K562 (cell line): Measurements from ENCODE around the gene AGPAT3. TPM values are rescaled to one million over a fixed set of nuclear protein-coding genes. Genes with fewer than 3 reads are reported as not detected.

Experiments
- ATAC-seq: fragments of 200-7000 bp; cut with Tn5 transposase; 3 replicates; pipeline ENCODE4 v1.9.1; 2020; ENCODE audit warnings: moderate library complexity
- BruUV-seq: library from RNA; stranded (reverse); fragments of 400-500 nt; replicated peaks from 2 replicates; lab custom pipeline; 2021; lab: Mats Ljungman, UMichigan
- CTCF ChIA-PET: fragments of 300-600 bp; formaldehyde crosslinking; extraction: SDS; loops from one replicate; lab custom pipeline; 2021; ENCODE audit warnings: low intra/inter-chr PET ratio; lab: Yijun Ruan, JAX
- POLR2A ChIA-PET: fragments of 300-600, 350-650 bp; sonication (Branson Sonifier 250); formaldehyde crosslinking; extraction: SDS; loops from one replicate; lab custom pipeline; 2021; ENCODE audit warnings: antibody characterized with exemption, inconsistent platforms; lab: Yijun Ruan, JAX
- DNase-seq, 4 experiments: peaks; one replicate each; pipeline versions ENCODE4 v3.0.0 to v3.0.0-alpha.2; 2011 to 2018; ENCODE audit warnings: low spot score in 3 of 4, mixed read lengths in 3 of 4; ENCODE audit errors: extremely low read depth in 1 of 4
- FAIRE-seq: peaks from 2 replicates; lab custom pipeline; 2011; peaks lifted over from hg19 to GRCh38; lab: Jason Lieb, UNC
- H2AFZ ChIP-seq: 2 replicates; pipeline ENCODE4 v1.6.0; 2011; ENCODE audit warnings: low read depth, low read length, control low read depth, inconsistent platforms
- H3K27ac ChIP-seq: fragments of 200-600 bp; 3 replicates; pipeline ENCODE4 v1.8.0; 2011; ENCODE audit warnings: low read depth, mild to moderate bottlenecking, control low read depth, inconsistent platforms, low read length, moderate library complexity, mixed read lengths; ENCODE audit errors: extremely low read depth
- H3K27me3 ChIP-seq, 2 experiments: fragments of 300-600 bp in 1 of 2; 2 replicates in 1 of 2; 3 replicates in 1 of 2; pipeline versions ENCODE4 v1.6.0 to v1.8.0; 2011; ENCODE audit warnings: inconsistent platforms in 2 of 2, low read length in 2 of 2, mild to moderate bottlenecking in 1 of 2, mixed read lengths in 1 of 2, moderate library complexity in 1 of 2; ENCODE audit not compliant: control insufficient read depth in 2 of 2, insufficient read depth in 2 of 2
- H3K36me3 ChIP-seq: fragments of 300-600 bp; 3 replicates; pipeline ENCODE4 v1.8.0; 2011; ENCODE audit warnings: mild to moderate bottlenecking, low read length, inconsistent platforms; ENCODE audit not compliant: control insufficient read depth, insufficient read depth
- H3K4me1 ChIP-seq, 2 experiments: fragments of 200-600 bp in 1 of 2; replicated peaks in 1 of 2; 2 replicates in 1 of 2; 3 replicates in 1 of 2; pipeline versions ENCODE4 v1.5.1 to v1.8.0; 2011; ENCODE audit warnings: inconsistent platforms in 2 of 2, low read length in 2 of 2, mild to moderate bottlenecking in 1 of 2, mixed read lengths in 1 of 2, moderate library complexity in 1 of 2; ENCODE audit not compliant: control insufficient read depth in 2 of 2, insufficient read depth in 2 of 2
- H3K4me2 ChIP-seq: 2 replicates; pipeline ENCODE4 v1.6.1; 2011; ENCODE audit warnings: low read length, control low read depth, inconsistent platforms, mixed read lengths; ENCODE audit not compliant: insufficient read depth
- H3K4me3 ChIP-seq: fragments of 200-600 bp; sonication (generic), shearing (Covaris generic); 2 replicates; pipeline ENCODE4 v1.5.1; 2016; ENCODE audit warnings: control low read depth, inconsistent platforms
- H3K79me2 ChIP-seq: fragments of 200-600 bp; 3 replicates; pipeline ENCODE4 v1.8.0; 2011; ENCODE audit warnings: low read length, inconsistent platforms; ENCODE audit not compliant: control insufficient read depth, insufficient read depth
- H3K9ac ChIP-seq, 2 experiments: 2 replicates each; pipeline versions ENCODE4 v1.6.0 to v1.6.1; 2011; ENCODE audit warnings: low read depth in 2 of 2, low read length in 2 of 2, control low read depth in 1 of 2, inconsistent platforms in 1 of 2, mild to moderate bottlenecking in 1 of 2, mixed read lengths in 1 of 2; ENCODE audit not compliant: insufficient read depth in 1 of 2
- H3K9me1 ChIP-seq: one replicate; pipeline ENCODE4 v1.6.0; 2011; ENCODE audit warnings: inconsistent platforms, mild to moderate bottlenecking, low read length, moderate library complexity; ENCODE audit not compliant: control insufficient read depth, insufficient read depth
- H3K9me3 ChIP-seq: replicated peaks from 2 replicates; pipeline ENCODE4 v1.5.1; 2011; ENCODE audit warnings: low read depth, low read length, inconsistent platforms; ENCODE audit not compliant: control insufficient read depth, insufficient read depth
- H4K20me1 ChIP-seq: replicated peaks from 2 replicates; pipeline ENCODE4 v1.6.1; 2011; ENCODE audit warnings: low read length, inconsistent platforms, mixed read lengths; ENCODE audit not compliant: control insufficient read depth, insufficient read depth
- AFF4 ChIP-seq: sonication (generic); formaldehyde crosslinking; IDR thresholded peaks from 2 replicates; pipeline ENCODE4 v1.8.0; 2023; ENCODE audit warnings: mild to moderate bottlenecking, missing genetic modification reagents
- ELF4 ChIP-seq: fragments of 450-650 bp; formaldehyde crosslinking; IDR thresholded peaks from 2 replicates; pipeline ENCODE4 v1.4.0; 2022; ENCODE audit warnings: missing genetic modification characterization
- GATAD2B ChIP-seq: fragments of 450-650 bp; IDR thresholded peaks from 2 replicates; pipeline ENCODE4 v1.6.1; 2017; ENCODE audit warnings: mild to moderate bottlenecking, borderline replicate concordance
- MYBL2 ChIP-seq, 2 experiments: fragments of 450-650 bp in 1 of 2; sonication (generic) in 1 of 2; formaldehyde crosslinking in 1 of 2; IDR thresholded peaks; 2 replicates each; pipeline versions ENCODE4 v1.6.1 to v1.8.1; 2017 to 2022; ENCODE audit warnings: borderline replicate concordance in 1 of 2, inconsistent platforms in 1 of 2, low read depth in 1 of 2, mild to moderate bottlenecking in 1 of 2, missing genetic modification reagents in 1 of 2, moderate library complexity in 1 of 2
- NCOR1 ChIP-seq: fragments of 450-650 bp; IDR thresholded peaks from 2 replicates; pipeline ENCODE4 v1.6.1; 2016; ENCODE audit warnings: mild to moderate bottlenecking, moderate library complexity
- PHF21A ChIP-seq: fragments of 450-650 bp; IDR thresholded peaks from 2 replicates; pipeline ENCODE4 v1.6.1; 2017; ENCODE audit warnings: low read depth, borderline replicate concordance
- POLR2G ChIP-seq: fragments of 200-400 bp; formaldehyde crosslinking; IDR thresholded peaks from 2 replicates; pipeline ENCODE4 v1.6.1; 2017; ENCODE audit warnings: low read depth, mild to moderate bottlenecking, antibody characterized with exemption, low read length, moderate library complexity
- RAD51 ChIP-seq: fragments of 450-650 bp; IDR thresholded peaks from 2 replicates; pipeline ENCODE4 v1.7.1; 2016; ENCODE audit warnings: low read depth, mild to moderate bottlenecking, borderline replicate concordance
- ZC3H8 ChIP-seq: fragments of 450-650 bp; IDR thresholded peaks from 2 replicates; pipeline ENCODE4 v1.6.1; 2017
- ZNF75A ChIP-seq: fragments of 450-650 bp; formaldehyde crosslinking; IDR thresholded peaks from 2 replicates; pipeline ENCODE4 v1.4.0; 2020; ENCODE audit warnings: mild to moderate bottlenecking
- WGBS: fragments of 100-300 bp; shearing (Covaris generic); methylation state at CpG from one replicate; pipeline ENCODE4 v1.1.6; 2016; ENCODE audit warnings: low coverage, mixed read lengths; ENCODE audit not compliant: insufficient coverage; ENCODE audit errors: missing lambda C conversion rate; 5-methylcytosine and 5-hydroxymethylcytosine counted together
- in situ Hi-C: fragments of 300-500 bp; cut with MboI; formaldehyde crosslinking; loops from 4 replicates; pipeline ENCODE4 v1.15.0; 2018; ENCODE audit warnings: inconsistent platforms, mixed read lengths
- intact Hi-C: fragments of 100-400 bp; cut with micrococcal nuclease; formaldehyde crosslinking; loops from 2 replicates; pipeline ENCODE4 v1.14.2; 2022
- polyA plus RNA-seq, 8 experiments: library from polyadenylated mRNA; depleted of rRNA in 4 of 8; stranded (reverse) in 5 of 8; unstranded in 3 of 8; fragments of >200 nt; fragmentation: Nextera tagmentation in 2 of 8; fragmentation: Illumina TruSeq in 1 of 8; extraction: Ambion mirVana in 2 of 8; extraction: Trizol in 1 of 8; gene quantifications; 2 replicates each; pipeline versions ENCODE4 v1.2.1 to v1.2.3, GENCODE V29; 2011 to 2014; ENCODE audit warnings: inconsistent platforms in 1 of 8, missing spikeins in 1 of 8
- total RNA-seq, 7 experiments: library from RNA; depleted of rRNA in 6 of 7; stranded (reverse); fragments of >200 nt in 6 of 7; fragmentation: Illumina TruSeq in 2 of 7; extraction: Trizol in 2 of 7; gene quantifications; 2 replicates each; pipeline versions ENCODE4 v1.2.1 to v1.2.3, GENCODE V29; 2011 to 2021; ENCODE audit warnings: low replicate concordance in 1 of 7

The AGPAT3 gene
- total and polyA plus RNA-seq, 9 of the 15 experiments (the other 6 are each of a cell fraction or from before 2014, with no cell fraction given): 1.5 to 88.4 (median 35.7) TPM

DNA sequence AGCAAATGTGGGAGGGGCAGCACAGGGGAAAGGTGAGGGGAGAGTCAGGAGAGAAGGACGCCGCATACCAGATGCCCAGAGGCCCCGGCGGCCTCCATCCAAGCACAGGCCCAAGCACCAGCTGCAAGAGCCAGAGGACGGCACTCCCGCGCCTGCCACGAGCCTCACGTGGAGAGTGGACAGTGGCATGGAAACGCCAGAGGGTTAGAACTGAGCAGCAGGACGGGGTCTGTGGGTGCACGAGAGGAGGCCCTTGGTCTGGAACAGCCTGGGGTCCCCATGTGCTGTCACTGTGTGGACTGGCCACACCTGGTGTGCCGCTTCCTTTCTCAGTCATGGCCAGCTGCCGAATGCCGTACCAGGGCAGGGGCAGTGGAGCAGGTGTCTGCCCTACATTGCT lies 68.7 kb downstream of the AGPAT3 start:
- CTCF ChIA-PET: no interaction called here
- DNase-seq: no peak
- 0 out of 4 replicates have a peak overlapping the region, but pooled peaks of 1 of the 2 experiments have one; percentile 10 for H3K9ac ChIP-seq
- H2AFZ ChIP-seq: no peak overlapping the region
- H3K4me3 ChIP-seq: no peak overlapping the region
- H3K4me1 ChIP-seq: peaks cover 17 to 67% of the 10 kb centered on the region in 2 experiments; a peak in 4 of 5 replicates
- intact Hi-C loops (no loop called here), in situ Hi-C loops (no loop called here)
- no peaks in the 10 kb centered on the region for H3K9me1 ChIP-seq
- no peak for FAIRE-seq
- 94% methylated on average over 14 of the region's 15 CpGs for WGBS
- TF ChIP-seq POLR2G (0 out of 2 replicates have a peak, but pooled peaks have one; percentile 11), ELF4 (CRISPR knock-in tag) (no peak), ZC3H8 (no peak), PHF21A (no peak)
- POLR2A ChIA-PET: interaction anchor here (0.6 to 1.1 kb wide), 3 partner anchors 39 to 123 kb away, joined by 3 to 4 read pairs (median 3); no protein-coding TSS in a partner anchor
- no peak for ATAC-seq
- H3K27me3 ChIP-seq: no peaks in the 10 kb centered on the region
- 0 out of 2 replicates have a peak, but pooled peaks cover 3% of the 10 kb centered on the region for H3K9me3 ChIP-seq
- peaks cover 35% of the 10 kb centered on the region for H3K36me3 ChIP-seq
- no peak overlapping the region for H3K27ac ChIP-seq
- H4K20me1 ChIP-seq: no peaks in the 10 kb centered on the region
- H3K79me2 ChIP-seq: peaks cover 41% of the 10 kb centered on the region
- H3K4me2 ChIP-seq: no peak overlapping the region
- BruUV-seq: no TSS peak

DNA sequence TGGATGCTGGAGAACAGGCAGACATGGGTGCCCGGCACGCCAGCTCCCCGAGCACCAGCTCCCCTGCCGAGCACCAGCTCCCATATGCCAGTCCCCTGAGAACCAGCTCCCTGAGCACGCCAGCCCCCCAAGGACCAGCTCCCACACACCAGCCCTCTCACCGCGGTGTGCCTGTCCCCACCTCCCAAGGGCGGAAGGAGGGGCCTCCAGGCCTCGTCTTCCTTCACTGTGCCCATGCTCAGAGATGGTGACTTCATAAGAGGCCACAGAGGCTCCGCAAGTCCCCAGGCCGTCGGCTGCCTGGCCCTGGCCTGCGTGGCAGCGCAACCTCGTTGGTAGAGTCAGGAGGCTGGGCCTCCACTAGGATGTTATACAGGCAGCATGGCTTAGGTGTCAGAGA lies 69.1 kb downstream of the AGPAT3 start:
- H3K4me2 ChIP-seq: no peak overlapping the region
- intact Hi-C loops (no loop called here), in situ Hi-C loops (no loop called here)

More for the DNA sequence above, 69.1 kb downstream of the AGPAT3 start:
- Histone ChIP-seq H3K9me1 (no peaks in the 10 kb centered on the region), H3K27me3 (no peaks in the 10 kb centered on the region), H4K20me1 (no peaks in the 10 kb centered on the region), H3K9ac (peak overlapping the region in 1 of 2 experiments; percentile 14; a peak in 1 of 4 replicates), H2AFZ (no peak overlapping the region), H3K79me2 (peaks cover 42% of the 10 kb centered on the region), H3K36me3 (peaks cover 31% of the 10 kb centered on the region; the same call in 2 of the 3 replicates), H3K4me1 (peaks cover 20 to 68% of the 10 kb centered on the region in 2 experiments; a peak in 4 of 5 replicates), H3K27ac (no peak overlapping the region), H3K4me3 (no peak overlapping the region)
- DNase-seq (no peak), FAIRE-seq (no peak)
- WGBS: 90% methylated on average over 15 of the region's 15 CpGs
- no TSS peak for BruUV-seq
- TF ChIP-seq NCOR1: no peak
- no peak for TF ChIP-seq ZNF75A (CRISPR knock-in tag)
- TF ChIP-seq AFF4 (CRISPR knock-in tag): no peak
- 0 out of 2 replicates have a peak, but pooled peaks have one; percentile 5 for TF ChIP-seq POLR2G
- TF ChIP-seq RAD51: no peak
- no peak for TF ChIP-seq MYBL2 (IDR thresholded peaks at IDR 0.05; ENCODE audit: low read depth)
- no peak for TF ChIP-seq MYBL2 (CRISPR knock-in tag; IDR thresholded peaks at IDR 0.05; ENCODE audit: borderline replicate concordance)
- no peak for TF ChIP-seq GATAD2B
- TF ChIP-seq, all 486 proteins: peak for 1
- ChIA-PET POLR2A (interaction anchor here (0.6 kb wide), 1 partner anchor 39 kb away, joined by 3 read pairs; no protein-coding TSS in a partner anchor), CTCF (no interaction called here)
- ATAC-seq: no peak
- H3K9me3 ChIP-seq: 0 out of 2 replicates have a peak, but pooled peaks cover 3% of the 10 kb centered on the region
